ENCODE measurements around the gene TMTC4.

DNA sequence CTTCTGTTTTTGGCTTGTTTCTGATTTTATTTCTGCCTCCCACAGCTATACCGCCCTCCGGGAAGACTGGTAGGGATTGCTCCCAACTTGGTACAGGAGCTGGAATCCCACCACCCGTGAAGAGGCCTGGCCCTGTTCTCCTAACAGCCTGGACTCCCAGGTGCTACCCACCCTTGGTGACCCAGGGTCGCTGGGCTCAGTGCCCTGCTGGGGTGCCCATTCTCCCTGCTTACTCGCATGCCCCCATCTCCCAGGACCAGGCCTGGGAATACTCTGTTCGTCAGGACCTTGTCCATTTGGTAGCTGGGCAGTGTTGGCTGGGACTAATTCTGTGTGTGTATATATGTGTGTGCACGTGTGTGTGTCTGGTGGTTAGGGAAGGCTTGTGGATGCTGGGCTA, 41.0 kb upstream of the TMTC4 start:
- TF ChIP-seq, protein P1, sequence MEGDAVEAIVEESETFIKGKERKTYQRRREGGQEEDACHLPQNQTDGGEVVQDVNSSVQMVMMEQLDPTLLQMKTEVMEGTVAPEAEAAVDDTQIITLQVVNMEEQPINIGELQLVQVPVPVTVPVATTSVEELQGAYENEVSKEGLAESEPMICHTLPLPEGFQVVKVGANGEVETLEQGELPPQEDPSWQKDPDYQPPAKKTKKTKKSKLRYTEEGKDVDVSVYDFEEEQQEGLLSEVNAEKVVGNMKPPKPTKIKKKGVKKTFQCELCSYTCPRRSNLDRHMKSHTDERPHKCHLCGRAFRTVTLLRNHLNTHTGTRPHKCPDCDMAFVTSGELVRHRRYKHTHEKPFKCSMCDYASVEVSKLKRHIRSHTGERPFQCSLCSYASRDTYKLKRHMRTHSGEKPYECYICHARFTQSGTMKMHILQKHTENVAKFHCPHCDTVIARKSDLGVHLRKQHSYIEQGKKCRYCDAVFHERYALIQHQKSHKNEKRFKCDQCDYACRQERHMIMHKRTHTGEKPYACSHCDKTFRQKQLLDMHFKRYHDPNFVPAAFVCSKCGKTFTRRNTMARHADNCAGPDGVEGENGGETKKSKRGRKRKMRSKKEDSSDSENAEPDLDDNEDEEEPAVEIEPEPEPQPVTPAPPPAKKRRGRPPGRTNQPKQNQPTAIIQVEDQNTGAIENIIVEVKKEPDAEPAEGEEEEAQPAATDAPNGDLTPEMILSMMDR (IDR thresholded peaks at IDR 0.05), result no peak
- no peak for TF ChIP-seq POLR2A (IDR thresholded peaks at IDR 0.05)
- TF ChIP-seq EP300 (IDR thresholded peaks at IDR 0.05), result no peak
- no peak for TF ChIP-seq POLR2AphosphoS5 (IDR thresholded peaks at IDR 0.05)
